CD8-positive, alpha-beta memory T cell (primary cell): Measurements from ENCODE around the gene CIPC. TPM values are rescaled to one million over a fixed set of nuclear protein-coding genes. Genes with fewer than 3 reads are reported as not detected.
A peak's percentile ranks its signal among the peaks of the same experiment; 100 is the strongest.

Source experiments
- CTCF ChIA-PET: fragments of 350-600 bp; sonication (Branson Sonifier 250); formaldehyde crosslinking; loops from one replicate; lab custom pipeline; 2021; ENCODE audit warnings: antibody characterized with exemption; lab: Charles Lee
- POLR2A ChIA-PET: fragments of 350-600 bp; sonication (Branson Sonifier 250); formaldehyde crosslinking; loops from one replicate; lab custom pipeline; 2021; ENCODE audit warnings: antibody characterized with exemption; lab: Charles Lee
- DNase-seq, 5 donors: peaks; one replicate each; pipeline versions ENCODE4 v3.0.0 to v3.0.0-alpha.2; 2020 to 2022; ENCODE audit warnings: mixed read lengths in 1 of 5
- H3K27ac ChIP-seq: one replicate; pipeline ENCODE4 v1.7.0; 2013; ENCODE audit warnings: low read depth, mild to moderate bottlenecking, low read length, moderate library complexity
- H3K27me3 ChIP-seq: 2 replicates; pipeline ENCODE4 v1.7.0; 2013; ENCODE audit warnings: low read length, mild to moderate bottlenecking; ENCODE audit not compliant: insufficient read depth, poor library complexity, severe bottlenecking
- H3K36me3 ChIP-seq: 2 replicates; pipeline ENCODE4 v1.7.0; 2013; ENCODE audit warnings: mild to moderate bottlenecking, low read length, moderate library complexity; ENCODE audit not compliant: insufficient read depth
- H3K4me1 ChIP-seq: 2 replicates; pipeline ENCODE4 v1.7.0; 2013; ENCODE audit warnings: mild to moderate bottlenecking, low read length, moderate library complexity; ENCODE audit not compliant: insufficient read depth
- H3K4me3 ChIP-seq: 2 replicates; pipeline ENCODE4 v1.7.0; 2013; ENCODE audit warnings: mild to moderate bottlenecking, low read length
- H3K9me3 ChIP-seq: 2 replicates; pipeline ENCODE4 v1.7.0; 2013; ENCODE audit warnings: mild to moderate bottlenecking, low read length
- H3K27ac Mint-ChIP-seq, 8 donors: one replicate each; pipeline ENCODE4 v1.8.0; 2020 to 2021; ENCODE audit warnings: mixed read lengths in 8 of 8, mild to moderate bottlenecking in 6 of 8, inconsistent platforms in 3 of 8, moderate library complexity in 3 of 8
- H3K27me3 Mint-ChIP-seq, 2 donors: one replicate each; pipeline ENCODE4 v1.8.0; 2020 to 2021; ENCODE audit warnings: mixed read lengths in 2 of 2, mild to moderate bottlenecking in 1 of 2, moderate library complexity in 1 of 2
- H3K36me3 Mint-ChIP-seq, 3 donors: one replicate each; pipeline ENCODE4 v1.8.0; 2020 to 2021; ENCODE audit warnings: mixed read lengths in 3 of 3, inconsistent platforms in 1 of 3, mild to moderate bottlenecking in 1 of 3
- H3K4me1 Mint-ChIP-seq, 3 donors: one replicate each; pipeline ENCODE4 v1.8.0; 2020 to 2021; ENCODE audit warnings: mixed read lengths in 3 of 3, inconsistent platforms in 1 of 3, mild to moderate bottlenecking in 1 of 3
- H3K4me3 Mint-ChIP-seq, 7 donors: one replicate each; pipeline ENCODE4 v1.8.0; 2020 to 2021; ENCODE audit warnings: mixed read lengths in 7 of 7, mild to moderate bottlenecking in 6 of 7, moderate library complexity in 4 of 7, inconsistent platforms in 2 of 7
- H3K9me3 Mint-ChIP-seq, 5 donors: one replicate each; pipeline ENCODE4 v1.8.0; 2020 to 2022; ENCODE audit warnings: mixed read lengths in 5 of 5, mild to moderate bottlenecking in 3 of 5, moderate library complexity in 2 of 5, inconsistent platforms in 1 of 5
- polyA plus RNA-seq: library from polyadenylated mRNA; unstranded; fragments of 300-500 nt; fragmentation: Illumina TruSeq; gene quantifications from one replicate; pipeline ENCODE4 v1.2.3, GENCODE V29; 2021
- total RNA-seq, 2 experiments: library from RNA; stranded (reverse); gene quantifications; one replicate each; pipeline ENCODE4 v1.2.3, GENCODE V29; 2021

CIPC gene
- total and polyA plus RNA-seq, 3 experiments from 2014 or later, result 6.2 to 12.7 (median 10.5) TPM

DNA sequence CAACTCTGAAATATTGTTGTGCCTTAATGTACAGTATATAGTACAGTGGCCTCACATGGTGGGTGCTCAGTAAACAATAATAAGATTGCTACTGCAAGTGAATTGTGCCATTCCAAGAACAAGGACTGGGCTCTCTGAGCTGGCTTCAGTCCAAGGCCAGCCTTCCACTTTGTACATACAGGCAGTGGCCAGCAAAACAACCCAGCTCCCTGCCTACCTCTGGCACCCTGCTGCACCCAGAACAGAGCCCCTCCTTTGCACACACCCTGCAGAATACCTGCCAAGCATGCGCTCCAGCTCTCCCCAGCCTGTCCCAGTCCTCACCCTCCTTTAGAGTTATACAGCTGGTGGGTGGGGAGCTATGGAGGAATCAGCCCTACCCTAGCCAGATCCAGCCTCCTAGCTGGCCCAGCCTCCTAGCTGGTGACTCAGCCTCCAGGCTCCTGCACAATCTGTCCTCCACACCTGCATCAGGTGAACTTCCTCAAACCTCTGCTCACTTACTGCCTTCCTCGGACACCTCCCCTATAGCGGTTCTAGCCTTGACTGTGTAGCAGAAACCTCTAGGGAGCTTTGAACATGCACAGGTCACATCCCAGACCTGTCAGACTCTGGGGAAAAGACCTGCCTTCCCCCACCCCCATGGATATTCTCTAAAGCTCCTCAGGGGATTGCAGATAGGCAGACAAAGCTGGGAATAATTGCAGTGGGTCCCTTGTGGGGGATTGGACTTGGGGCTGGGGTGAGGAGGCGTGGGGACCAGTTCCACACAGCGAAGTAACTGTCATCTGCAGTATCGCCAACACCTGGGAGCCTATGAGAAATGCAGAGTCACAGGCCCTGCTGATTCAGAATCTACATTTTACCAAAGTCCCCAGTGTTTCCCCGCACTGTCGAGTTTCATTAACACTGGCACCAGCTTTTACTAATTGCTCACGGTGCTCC, 25.6 kb downstream of the CIPC start:
- Mint-ChIP-seq H3K9me3 (no peaks in the 10 kb centered on the region), H3K27ac (peak overlapping the region; percentile 14 to 97 (median 82)), H3K4me1 (peaks cover 29 to 58% (median 54%) of the 10 kb centered on the region in 3 donors), H3K27me3 (peaks cover 5 to 14% of the 10 kb centered on the region in 2 donors), H3K36me3 (peaks cover 0 to 2% (median 0%) of the 10 kb centered on the region in 3 donors), H3K4me3 (peak overlapping the region in 6 of 7 donors; percentile 76 to 87 (median 81))
- Histone ChIP-seq H3K36me3 (no peaks in the 10 kb centered on the region), H3K9me3 (no peaks in the 10 kb centered on the region), H3K27me3 (peaks cover 9% of the 10 kb centered on the region), H3K4me3 (peak overlapping the region; percentile 84), H3K4me1 (peaks cover 42% of the 10 kb centered on the region), H3K27ac (no peak overlapping the region)
- ChIA-PET POLR2A (interaction anchor here (0.7 to 1.3 kb wide), 3 partner anchors 15 to 25 kb away, joined by 3 to 8 read pairs (median 3); partner anchors contain the start of gene CIPC), CTCF (interaction anchor here (0.6 to 5.7 kb wide), 32 partner anchors 8 to 317 kb away, joined by 3 to 38 read pairs (median 4); partner anchors contain the start of gene GSTZ1)
- DNase-seq, result no peak

DNA sequence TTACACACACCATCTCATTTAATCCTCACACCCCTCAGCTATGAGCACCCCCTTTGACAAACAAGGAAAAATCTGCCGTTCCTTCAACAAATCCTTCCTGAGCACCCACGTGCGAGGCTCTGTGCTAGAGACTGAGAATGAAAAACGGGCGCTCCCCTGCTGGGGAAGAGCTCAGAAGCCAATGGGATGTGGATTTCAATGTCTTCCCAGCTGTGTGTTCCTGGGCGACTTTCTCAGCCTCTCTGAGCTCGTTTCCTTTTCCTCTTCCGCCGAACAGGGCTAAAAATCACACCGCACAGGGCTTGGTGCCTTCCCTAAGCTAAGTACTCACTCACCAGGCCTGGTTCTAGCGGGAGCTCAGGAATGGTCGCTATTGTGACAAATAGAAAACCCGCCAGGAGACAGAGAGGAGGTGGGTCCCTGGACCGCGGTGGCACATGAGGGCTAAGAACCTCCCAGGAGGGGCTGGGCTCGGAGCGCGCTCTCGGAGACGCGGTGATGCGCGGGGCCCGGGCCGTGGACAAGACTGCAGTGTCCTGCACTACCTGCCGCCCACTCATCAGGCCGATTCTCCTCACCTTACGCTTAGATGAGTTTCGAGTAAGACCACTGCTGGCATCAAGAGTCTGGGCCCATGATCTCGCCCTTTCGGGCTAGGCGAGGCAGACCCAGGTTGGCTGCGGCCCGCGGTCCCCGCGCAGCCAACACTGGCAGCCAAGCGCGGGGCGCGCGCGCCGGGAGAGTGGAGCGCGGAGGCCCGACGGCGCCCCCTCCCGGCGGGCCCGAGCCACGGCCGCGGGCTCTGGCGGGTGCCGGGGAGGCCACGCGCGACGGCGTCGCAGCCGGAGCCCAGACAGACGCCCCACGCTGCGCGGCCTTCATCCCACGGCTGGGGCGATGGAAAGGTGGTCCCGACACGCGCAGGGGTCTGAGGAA, 26.6 kb downstream of the CIPC start:
- Mint-ChIP-seq H3K27ac (peak overlapping the region; percentile 14 to 97 (median 88)), H3K9me3 (no peaks in the 10 kb centered on the region), H3K4me3 (peak overlapping the region; percentile 76 to 87 (median 82)), H3K36me3 (no peaks in the 10 kb centered on the region), H3K27me3 (peaks cover 9 to 14% of the 10 kb centered on the region in 2 donors), H3K4me1 (peaks cover 29 to 57% (median 53%) of the 10 kb centered on the region in 3 donors)
- POLR2A ChIA-PET, result interaction anchor here (0.7 to 1.0 kb wide), 3 partner anchors 16 to 29 kb away, joined by 3 to 4 read pairs (median 3); no protein-coding TSS in a partner anchor
- CTCF ChIA-PET, result interaction anchor here (0.6 to 5.7 kb wide), 33 partner anchors 9 to 318 kb away, joined by 3 to 38 read pairs (median 4); partner anchors contain the start of gene GSTZ1
- Histone ChIP-seq H3K9me3 (no peaks in the 10 kb centered on the region), H3K4me1 (peaks cover 42% of the 10 kb centered on the region), H3K36me3 (no peaks in the 10 kb centered on the region), H3K27ac (peak overlapping the region; percentile 64), H3K27me3 (peaks cover 9% of the 10 kb centered on the region), H3K4me3 (peak overlapping the region; percentile 84)
- peak; percentile 55 to 76 (median 63) for DNase-seq

DNA sequence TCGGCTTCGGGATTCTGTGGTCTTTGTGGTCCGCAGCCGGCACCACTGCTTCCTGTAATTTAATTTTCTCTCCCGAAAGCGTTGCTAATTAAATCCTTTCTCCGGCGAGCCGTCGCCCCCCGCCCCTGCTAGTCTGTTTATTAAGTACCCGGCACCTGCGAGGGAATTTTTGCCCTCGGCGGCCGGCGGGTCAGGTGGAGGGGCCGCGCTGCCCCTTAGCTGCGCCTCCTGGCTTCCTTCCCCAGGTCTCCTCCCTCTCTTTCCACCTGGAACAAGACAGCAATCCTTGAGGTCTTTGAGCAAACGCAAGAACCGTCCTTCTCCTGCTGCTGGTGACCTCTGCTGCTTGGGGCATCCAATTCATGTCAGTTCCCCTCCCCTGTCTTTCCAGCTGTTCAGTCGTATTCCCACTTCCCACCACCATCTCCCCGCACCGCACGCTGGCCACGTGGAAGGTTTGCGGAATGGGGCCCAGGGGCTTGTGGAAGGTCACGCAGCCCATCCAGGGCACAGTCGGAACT, 27.3 kb downstream of the CIPC start:
- POLR2A ChIA-PET, result interaction anchor here (0.8 kb wide), 1 partner anchor 30 kb away, joined by 4 read pairs; no protein-coding TSS in a partner anchor

DNA sequence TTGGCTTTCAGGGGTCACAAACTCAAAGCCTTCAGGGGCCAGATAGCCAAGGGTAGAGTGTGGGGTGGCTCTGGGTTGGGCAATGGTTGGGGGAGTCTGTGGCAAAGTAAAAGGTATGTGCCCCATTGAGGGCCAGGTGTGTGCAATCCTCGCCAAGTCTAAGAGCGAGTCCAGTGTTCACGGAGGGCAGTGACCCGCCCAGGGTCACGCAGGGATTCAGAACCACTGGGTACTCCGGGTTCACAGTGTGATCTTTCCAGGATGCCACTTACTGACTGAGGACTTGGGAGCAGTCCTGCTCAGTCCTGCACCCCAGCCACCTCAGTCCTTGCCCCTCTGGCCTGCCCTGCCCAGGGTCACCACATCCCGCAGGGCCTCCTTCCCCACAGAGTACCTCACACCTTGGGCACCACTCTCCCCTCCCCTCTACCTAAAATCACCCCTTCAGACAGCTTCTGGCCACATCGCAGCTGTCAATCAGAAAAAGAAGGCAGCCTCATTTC, 27.8 kb downstream of the CIPC start:
- CTCF ChIA-PET, result interaction anchor here (0.8 to 5.7 kb wide), 4 partner anchors 10 to 190 kb away, joined by 3 to 38 read pairs (median 4); no protein-coding TSS in a partner anchor
- H3K4me3 Mint-ChIP-seq, result peak overlapping the region; percentile 24 to 79 (median 65)

More for the DNA sequence above, 27.3 kb downstream of the CIPC start:
- H3K36me3 ChIP-seq, result no peaks in the 10 kb centered on the region
- peaks cover 42% of the 10 kb centered on the region for H3K4me1 ChIP-seq
- CTCF ChIA-PET, result interaction anchor here (0.8 to 5.7 kb wide), 4 partner anchors 9 to 191 kb away, joined by 3 to 38 read pairs (median 6); no protein-coding TSS in a partner anchor
- Mint-ChIP-seq H3K9me3 (no peaks in the 10 kb centered on the region), H3K27ac (peak overlapping the region in 3 of 8 donors; percentile 57 to 74 (median 66)), H3K36me3 (no peaks in the 10 kb centered on the region), H3K4me1 (peaks cover 27 to 52% (median 48%) of the 10 kb centered on the region in 3 donors), H3K27me3 (peaks cover 10 to 14% of the 10 kb centered on the region in 2 donors), H3K4me3 (peak overlapping the region; percentile 54 to 79 (median 70))
- DNase-seq, result no peak
- no peak overlapping the region for H3K27ac ChIP-seq
- peak overlapping the region; percentile 84 for H3K4me3 ChIP-seq
- H3K27me3 ChIP-seq, result peaks cover 9% of the 10 kb centered on the region
- H3K9me3 ChIP-seq, result no peaks in the 10 kb centered on the region

DNA sequence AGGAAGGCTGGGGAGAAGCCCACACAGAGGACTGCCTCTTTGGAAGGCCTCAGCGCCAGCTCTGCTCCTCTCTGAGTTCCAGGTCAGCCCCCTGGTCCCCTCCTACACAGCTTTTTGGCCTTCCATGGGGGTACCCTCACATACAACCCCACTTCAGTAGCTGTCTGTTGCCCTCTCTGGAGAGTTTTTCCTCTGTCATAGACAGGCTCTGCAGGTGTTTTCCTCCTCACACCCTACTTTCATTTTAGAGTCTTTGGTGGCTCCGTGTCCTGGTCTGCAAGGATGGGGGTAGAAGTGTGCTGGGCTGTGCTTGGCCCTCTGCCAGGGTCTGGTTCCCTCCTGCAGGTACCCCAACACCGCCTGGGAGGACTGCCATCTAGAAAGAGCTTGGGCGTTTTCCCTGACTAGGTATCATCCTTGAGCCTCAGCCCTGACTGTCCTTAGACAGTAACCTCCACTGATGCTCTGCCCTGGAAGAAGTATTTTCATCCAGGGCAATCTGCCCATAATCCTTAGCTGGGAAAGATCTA, 28.5 kb downstream of the CIPC start:
- ChIA-PET CTCF (interaction anchor here (1.2 to 1.4 kb wide), 2 partner anchors 10 to 31 kb away, joined by 3 to 5 read pairs; no protein-coding TSS in a partner anchor), POLR2A (interaction anchor here (0.9 to 1.0 kb wide), 2 partner anchors 28 to 31 kb away, joined by 3 read pairs; partner anchors contain the start of gene CIPC)
- no peaks in the 10 kb centered on the region for H3K36me3 Mint-ChIP-seq

More for the DNA sequence above, 27.8 kb downstream of the CIPC start:
- Histone ChIP-seq H3K4me3 (no peak overlapping the region), H3K9me3 (no peaks in the 10 kb centered on the region), H3K36me3 (no peaks in the 10 kb centered on the region), H3K27ac (no peak overlapping the region), H3K4me1 (peaks cover 36% of the 10 kb centered on the region), H3K27me3 (peaks cover 9% of the 10 kb centered on the region)
- POLR2A ChIA-PET, result interaction anchor here (0.8 to 0.9 kb wide), 2 partner anchors 30 kb away, joined by 3 to 4 read pairs; no protein-coding TSS in a partner anchor
- no peak for DNase-seq
- Mint-ChIP-seq H3K36me3 (no peaks in the 10 kb centered on the region), H3K4me1 (peaks cover 24 to 48% (median 43%) of the 10 kb centered on the region in 3 donors), H3K9me3 (no peaks in the 10 kb centered on the region), H3K27ac (peak overlapping the region in 2 of 8 donors; percentile 29 to 66), H3K27me3 (peaks cover 14 to 18% of the 10 kb centered on the region in 2 donors)

DNA sequence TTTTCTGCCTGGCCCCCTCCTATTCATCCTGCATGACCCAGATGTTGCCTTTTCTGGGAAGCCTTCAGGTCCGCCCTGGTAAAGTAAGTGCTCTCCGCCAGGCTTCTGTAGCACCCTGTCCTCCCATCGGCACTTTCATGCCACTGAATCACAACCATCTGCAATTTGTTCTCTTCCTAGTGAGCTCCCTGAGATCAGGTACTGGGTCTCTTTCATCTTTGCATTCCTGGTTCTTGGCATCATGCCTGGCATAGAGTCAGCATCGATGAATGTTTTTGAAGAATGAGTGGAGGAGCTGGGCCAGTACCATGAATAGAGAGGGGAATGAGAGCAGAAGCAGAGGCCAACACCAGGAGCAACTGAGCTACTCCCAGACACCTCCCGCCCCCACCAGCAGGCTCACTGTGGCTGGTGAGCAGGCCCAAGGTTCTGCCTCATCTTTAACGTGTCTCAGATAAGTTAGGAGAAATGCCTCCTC, 30.4 kb downstream of the CIPC start:
- CTCF ChIA-PET, result no interaction called here
- H3K27me3 Mint-ChIP-seq, result peaks cover 33 to 36% of the 10 kb centered on the region in 2 donors
- H3K27me3 ChIP-seq, result peaks cover 16% of the 10 kb centered on the region

More for the DNA sequence above, 28.5 kb downstream of the CIPC start:
- Mint-ChIP-seq H3K27ac (no peak overlapping the region), H3K4me3 (peak overlapping the region in 2 of 7 donors; percentile 24 to 35), H3K4me1 (peaks cover 17 to 41% (median 36%) of the 10 kb centered on the region in 3 donors), H3K9me3 (no peaks in the 10 kb centered on the region), H3K27me3 (peaks cover 17 to 18% of the 10 kb centered on the region in 2 donors)
- DNase-seq, result no peak
- peaks cover 30% of the 10 kb centered on the region for H3K4me1 ChIP-seq
- no peaks in the 10 kb centered on the region for H3K36me3 ChIP-seq
- no peak overlapping the region for H3K4me3 ChIP-seq
- no peaks in the 10 kb centered on the region for H3K9me3 ChIP-seq
- peaks cover 9% of the 10 kb centered on the region for H3K27me3 ChIP-seq
- H3K27ac ChIP-seq, result no peak overlapping the region

More for the DNA sequence above, 30.4 kb downstream of the CIPC start:
- Histone ChIP-seq H3K4me3 (no peak overlapping the region), H3K9me3 (no peaks in the 10 kb centered on the region), H3K4me1 (peaks cover 17% of the 10 kb centered on the region), H3K36me3 (no peaks in the 10 kb centered on the region), H3K27ac (no peak overlapping the region)
- H3K4me3 Mint-ChIP-seq, result no peak overlapping the region
- H3K36me3 Mint-ChIP-seq, result no peaks in the 10 kb centered on the region
- POLR2A ChIA-PET, result no interaction called here
- H3K27ac Mint-ChIP-seq, result no peak overlapping the region
- H3K9me3 Mint-ChIP-seq, result no peaks in the 10 kb centered on the region
- DNase-seq, result no peak
- H3K4me1 Mint-ChIP-seq, result peaks cover 9 to 23% (median 17%) of the 10 kb centered on the region in 3 donors
